ENCODE results near the gene TBC1D16.

The TBC1D16 gene

DNA sequence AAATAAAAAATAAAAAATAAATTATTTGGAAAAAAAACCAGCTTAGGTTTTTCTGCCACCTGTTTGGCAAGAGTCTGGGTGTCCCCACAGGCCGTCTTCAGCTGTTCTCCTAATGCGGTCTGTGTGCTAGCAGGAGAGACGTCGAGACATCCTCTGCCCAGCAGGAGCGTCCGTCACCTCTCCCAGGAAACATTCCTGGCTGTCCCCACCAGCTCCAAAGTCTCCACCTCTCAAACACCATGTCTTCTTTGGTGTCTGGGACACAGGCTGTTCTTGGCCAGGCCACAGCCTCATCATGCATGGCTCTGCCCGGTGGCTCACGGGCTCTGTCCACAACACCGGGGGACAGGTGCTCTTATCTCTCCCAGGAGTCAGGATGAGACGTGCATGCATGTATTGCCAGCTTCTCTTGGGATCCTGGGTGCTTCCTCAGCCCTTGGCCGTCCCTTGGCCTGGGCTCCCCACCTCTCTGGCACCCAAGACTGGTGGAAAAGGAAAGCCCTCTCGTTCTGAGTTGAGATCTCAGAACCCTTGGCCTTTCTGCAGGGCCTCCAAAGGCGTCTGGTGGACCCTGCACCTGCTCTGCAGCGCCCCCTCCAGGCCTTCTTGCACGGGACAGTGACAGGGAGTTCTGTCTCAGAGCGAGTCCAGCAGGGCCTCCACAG is 111.6 kb downstream of the TBC1D16 start:
- DNase-seq: peak; percentile 50 to 76 (median 56)

DNA sequence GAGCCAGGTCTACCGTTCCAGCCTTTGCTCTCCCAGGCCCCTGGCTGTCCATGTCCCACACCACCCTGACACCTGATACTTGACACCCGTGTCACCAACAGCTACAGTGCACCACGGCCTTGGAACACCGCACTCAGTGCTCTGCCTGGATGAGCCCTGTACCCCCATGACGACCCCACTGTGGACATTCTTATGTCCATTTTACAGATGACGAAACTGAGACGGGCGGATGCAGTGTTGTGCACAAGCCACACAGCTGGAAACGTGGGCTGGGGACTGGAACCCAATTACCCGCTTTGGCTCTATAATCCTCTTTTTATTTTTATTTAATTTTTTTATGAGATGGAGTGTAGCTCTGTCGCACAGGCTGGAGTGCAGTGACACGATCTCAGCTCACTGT is 112.9 kb downstream of the TBC1D16 start:
- no peak for DNase-seq

DNA sequence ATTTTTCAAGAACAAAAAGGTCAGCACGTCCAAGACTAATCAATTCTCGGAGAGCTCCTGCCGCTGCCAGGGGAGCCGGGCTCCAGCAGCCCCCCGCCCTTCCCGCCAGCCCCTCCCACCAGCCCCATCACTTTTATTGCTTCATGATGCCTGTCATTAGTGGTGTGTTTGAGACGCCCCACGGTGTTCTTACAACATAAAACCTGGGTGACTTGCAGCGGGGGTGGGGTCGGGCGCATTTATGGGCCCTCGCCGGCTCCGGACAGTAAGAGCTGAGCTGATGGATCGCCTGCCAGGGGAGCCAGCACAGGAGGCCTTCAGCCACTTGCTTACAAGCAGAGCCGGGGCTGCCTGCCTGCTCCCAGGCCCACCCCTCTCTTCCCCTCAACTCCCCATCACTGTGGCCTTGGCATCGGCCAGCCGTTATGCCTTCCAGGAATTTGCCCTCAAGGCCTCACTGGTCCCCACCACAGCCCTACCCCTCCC is 113.5 kb downstream of the TBC1D16 start:
- no peak for DNase-seq

DNA sequence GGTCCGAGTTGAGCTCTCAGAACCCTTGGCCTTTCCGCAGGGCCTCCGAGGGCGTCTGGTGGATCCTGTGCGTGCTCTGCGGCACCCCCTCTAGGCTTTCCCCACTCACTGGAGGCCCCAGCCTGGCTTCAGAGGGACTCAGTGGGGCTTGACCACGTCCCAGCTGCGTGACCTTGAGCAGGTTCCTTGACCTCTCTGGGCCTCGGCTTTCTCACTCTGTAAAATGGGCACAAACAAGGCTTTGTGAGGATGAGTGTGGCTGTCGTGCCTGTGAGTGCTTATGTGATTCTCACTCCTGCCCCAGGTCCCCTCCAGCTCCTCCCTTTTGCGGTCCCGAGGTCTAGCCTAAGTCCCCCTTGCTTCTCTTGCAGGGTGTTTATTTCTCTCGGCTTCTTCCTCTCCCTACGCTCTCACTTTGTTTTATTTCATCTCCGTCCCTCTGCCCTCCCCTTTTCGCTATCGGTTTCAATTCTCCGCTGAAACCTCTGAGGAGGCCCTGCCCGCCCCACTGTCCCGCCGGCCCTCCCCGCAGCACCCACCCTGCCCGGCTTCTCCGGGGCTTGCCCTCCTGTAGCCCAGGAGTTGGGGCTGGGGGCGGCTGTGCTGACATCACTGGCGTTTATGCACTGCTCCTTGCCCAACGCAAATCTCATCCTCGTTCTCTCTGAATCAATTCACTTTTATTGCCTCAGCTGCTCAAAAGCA is 114.1 kb downstream of the TBC1D16 start:
- DNase-seq: no peak

DNA sequence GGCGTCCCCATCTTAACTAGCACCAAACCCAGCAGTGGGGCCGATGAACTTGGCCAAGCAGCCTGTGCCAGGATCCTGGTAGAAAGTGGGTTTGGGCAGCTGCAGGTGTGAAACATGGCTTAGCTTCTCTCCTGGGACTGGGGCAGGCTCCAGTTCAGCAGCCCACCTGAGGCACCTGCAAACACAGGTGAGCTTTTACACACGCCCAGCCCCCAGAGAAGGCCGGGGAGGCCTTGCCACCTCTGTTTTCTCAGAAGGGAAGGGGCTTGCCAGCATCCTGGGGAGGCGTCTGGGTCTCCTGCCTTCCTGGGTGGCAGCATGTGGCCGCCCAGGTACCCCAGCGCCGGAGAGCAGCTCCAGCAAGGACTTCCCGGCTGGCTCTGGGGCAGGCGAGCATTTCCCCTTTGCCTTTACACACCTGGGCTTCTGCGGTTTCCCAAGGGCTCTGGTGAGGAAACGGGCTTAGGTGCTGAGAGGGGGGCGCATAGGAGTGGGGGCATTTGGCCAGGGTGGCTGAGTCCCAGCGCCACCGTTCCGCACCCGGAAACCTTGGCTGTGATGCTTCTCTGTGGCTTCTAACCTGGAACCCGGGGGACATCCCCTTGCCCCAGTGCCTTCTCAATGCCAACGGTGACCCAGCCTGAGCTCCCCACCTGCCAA is 114.8 kb downstream of the TBC1D16 start:
- DNase-seq: no peak

DNA sequence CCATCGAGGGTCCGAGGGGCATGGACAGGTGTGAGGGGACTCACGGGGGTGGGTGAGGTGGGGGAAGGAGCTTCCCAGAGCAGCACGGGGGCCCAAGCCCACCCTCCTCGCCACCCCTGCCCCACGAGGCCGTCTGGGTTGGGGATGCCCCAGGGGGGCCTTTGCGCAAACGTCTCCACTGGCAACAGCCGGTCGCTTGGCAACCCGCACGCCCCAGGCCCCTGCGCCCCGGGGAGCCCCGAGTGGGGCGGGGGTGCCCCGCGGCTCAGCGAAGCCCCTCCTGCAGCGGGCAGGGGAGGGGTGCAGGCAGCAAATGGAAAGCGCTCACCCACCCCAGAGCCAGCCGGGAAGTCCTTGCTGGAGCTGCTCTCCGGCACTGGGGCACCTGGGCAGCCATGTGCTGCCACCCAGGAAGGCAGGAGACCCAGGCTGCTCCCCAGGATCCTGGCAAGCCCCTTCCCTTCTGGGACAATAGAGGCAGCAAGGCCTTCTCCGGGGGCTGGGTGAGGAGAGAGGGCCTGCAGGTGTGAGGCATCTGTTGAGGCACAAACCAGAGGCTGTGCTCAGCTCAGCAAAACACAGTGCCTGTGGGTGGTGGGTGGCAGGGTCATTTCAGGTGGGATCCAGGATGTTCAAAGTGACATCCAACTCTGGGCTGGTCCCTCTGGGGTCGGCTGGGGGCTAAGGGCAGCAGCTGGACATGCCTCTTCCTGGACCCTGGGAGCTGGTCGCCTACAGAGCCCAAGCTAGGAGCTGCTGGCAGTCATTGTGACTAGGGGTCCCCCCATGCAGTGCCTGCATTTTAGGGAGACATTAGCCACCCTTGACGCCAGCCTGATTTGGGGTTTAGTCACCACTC is 115.6 kb downstream of the TBC1D16 start:
- no peak for DNase-seq

DNA sequence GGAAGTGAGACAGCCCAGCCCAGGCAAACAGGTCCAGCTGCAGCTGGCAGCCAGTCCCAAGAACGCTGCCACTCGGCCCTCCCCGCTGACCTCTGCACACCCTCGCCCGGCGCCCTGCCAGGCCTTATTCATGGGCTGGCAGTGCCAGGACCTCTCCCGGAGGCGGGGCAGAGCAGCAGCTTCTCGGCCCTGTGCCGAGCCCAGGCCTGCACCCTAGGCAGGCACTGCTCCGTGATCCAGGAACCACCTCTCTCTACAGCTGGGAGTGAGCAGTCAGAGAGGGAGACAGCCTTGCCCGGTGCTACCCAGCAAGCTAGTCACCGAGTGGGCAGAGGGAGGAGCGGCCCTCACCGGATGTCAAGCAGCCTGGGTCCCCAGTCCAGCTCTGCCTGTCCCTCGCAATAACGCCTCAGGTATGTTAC is 116.5 kb downstream of the TBC1D16 start:
- DNase-seq: no peak

DNA sequence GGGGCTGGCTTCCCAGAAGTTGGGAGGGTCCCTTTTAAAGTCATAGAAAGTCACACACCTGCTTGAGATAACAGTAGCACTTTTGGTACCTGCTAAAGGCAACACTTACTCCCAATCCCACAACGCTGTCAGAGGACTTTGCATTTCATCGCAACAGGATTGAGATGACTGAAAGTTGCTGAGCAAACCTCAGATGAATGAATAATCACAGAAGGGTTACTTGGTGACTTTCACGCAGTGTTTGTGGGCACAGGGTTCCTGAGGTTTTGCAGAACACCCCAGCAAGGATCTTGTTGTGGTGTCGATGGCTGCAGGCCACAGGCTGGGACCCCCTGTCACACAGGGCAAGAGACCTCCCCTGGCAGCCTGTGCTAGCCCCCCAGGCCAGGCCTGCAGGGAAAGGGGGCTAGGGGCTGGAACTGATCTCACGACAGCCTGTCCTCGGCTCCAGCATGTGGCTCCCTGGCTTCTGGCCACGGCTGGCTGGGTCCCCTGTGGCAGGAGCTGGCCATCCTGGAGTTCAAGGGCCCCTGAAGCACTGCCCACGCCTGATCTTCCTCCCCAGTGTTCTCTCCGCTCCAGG is 117.0 kb downstream of the TBC1D16 start:
- no peak for DNase-seq

DNA sequence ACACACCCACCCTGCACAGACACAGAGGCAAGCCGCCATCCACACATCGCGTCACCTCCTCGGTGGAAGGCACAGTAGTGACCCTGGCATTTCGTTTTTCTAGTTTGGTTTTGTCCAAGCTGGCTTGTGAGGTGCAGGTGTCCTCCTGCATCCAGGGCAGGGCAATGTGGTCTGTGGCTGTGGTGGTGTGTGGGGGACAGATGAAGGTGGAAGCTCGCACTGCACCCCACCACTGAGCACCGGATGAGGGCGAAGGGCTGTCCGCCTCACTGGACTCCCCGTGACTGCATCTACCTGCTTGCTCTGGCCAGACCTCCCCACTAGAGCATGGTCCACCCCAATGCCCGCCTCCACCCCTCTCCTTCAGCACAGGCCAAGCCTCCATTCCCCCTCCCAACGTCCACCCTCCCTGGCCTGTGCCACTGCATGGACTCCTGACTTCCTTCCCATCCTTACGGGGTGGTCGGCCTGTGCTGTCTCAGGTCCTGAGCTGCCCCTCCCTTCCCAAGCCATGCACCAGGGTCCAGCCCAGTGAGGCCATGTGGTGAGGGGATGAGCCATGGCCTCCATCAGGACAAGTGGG is 117.7 kb downstream of the TBC1D16 start:
- no peak for DNase-seq

DNA sequence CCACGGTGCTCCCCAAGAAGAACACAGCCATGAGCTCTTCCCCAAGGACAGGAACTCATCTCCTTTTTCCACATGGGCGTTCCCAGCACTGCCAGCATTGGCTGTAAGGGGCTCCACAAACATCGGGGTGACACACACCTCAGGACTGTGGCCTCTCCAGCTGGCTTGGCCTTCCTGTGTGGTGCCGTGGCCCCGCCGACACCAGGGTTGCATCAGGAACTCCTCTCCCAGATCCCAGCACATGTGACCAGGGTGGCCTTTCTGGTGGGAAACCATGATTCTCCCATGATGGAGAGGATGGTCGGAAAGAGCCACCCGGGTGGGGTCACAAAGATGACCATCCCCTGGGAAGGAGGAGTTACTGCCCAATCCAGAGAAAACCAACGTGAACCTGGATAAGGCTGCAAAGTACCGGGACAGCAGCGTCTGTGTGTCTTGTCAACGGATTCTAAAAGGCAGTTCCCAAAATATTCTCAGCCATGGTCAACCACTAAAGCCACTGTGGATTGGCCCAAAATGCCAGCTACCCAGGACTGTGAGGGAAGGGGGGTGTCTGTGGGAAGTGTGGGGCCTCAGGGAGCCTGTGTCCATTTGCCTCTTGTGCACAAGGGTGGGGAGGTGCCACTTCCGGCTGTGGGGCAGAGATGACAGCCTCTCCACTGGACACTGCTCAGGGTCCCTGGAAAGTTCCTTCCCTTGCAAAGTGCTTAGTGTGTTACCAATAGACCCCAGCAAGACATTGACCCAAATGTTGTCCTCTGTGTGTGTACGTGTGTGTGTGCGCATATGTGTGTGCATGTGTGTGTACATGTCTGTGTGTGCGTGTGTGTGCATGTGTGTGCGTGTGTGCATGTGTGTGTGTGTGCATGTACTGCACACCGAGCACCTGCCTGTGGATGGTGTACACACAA is 118.4 kb downstream of the TBC1D16 start:
- no peak for DNase-seq

DNA sequence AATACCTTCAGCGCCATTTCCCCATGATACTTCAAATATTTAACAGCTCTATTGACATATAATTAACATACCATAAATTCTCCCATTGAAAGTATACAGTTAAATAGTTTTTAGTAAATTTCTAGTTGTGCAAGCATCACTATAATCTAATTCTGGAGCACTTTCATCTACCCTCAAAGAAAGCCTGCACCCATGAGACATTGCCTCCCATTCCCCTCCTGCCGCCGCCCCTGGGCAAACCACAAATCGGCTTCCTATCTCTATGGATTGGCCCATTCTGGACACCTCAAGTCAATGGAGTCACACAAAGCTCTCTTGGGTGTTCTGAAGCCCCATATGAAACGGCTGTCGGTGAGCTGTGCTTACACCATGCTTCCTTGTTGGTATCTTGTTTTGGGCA is 119.2 kb downstream of the TBC1D16 start:
- DNase-seq: no peak

DNA sequence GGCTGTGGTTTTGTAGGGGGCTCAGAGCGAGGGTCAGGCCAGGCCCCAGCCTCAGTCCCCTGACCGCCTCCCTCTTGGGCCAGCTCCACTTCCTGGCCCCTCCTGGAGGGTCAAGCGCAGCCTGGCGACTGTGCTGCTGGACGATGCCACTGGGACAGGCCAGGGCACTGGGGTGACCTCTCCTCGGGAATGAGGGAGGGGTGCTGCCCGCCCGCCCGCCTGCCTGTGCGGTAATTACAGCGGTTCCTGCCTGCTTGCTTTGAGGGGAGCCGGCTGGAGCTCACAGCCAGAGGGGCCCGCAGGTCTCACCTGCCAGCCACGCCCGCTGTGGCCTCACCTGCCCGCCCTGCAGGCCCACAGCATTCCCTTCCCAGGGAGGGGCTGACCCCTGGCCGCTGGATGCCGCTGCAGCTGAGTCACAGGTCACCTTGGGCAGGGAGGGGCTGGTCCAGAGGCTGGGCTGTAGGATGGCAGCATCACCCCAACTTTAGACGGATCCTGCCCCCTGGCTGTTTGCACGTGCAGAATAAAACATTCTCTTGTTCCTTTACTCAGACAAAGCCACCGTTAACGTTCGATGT is 119.7 kb downstream of the TBC1D16 start:
- peak; percentile 43 to 57 (median 53) for DNase-seq

DNA sequence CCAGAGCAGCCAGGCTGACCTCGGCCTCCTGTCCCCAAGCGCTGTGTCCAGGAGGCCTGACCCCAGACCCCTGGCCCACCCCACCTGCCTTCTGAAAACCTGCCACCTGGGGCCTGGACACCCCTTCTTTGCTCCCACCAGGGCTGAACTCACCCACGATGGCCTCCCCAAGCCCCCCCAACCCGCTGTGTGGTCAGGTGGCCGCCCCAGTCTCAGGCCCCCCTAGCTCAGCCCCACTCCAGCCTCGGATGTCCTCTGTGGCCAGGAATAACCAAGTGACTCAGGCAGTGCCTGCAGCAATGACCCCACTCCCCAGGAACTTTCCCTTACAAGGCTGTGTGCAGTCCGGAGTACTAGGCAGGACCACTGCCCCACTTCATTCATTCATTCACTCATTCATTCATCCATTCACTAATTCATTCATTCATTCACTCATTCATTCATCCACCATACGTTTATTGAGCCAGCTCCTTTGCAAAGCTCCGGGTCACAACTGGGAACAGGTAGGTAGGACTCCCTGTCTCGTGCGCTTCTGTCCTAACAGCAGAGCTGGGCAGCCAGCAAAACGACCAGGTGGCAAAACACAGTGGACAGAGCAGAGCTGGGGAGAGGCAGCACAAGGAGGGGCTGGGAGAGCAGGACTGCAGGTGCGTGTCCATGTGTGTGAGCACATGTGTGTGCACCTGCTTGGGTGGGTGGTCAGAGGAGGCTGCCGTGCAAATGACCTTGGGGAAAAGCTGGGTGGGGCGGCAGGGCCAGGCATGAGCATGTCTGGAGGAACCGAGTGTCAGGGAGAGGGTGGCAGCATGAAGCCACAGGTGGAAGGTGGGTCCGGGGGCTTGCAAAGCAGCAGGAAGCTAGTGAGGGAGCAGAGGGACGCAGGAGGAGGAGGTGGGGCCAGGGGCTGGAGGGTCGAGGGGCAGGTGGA is 120.6 kb downstream of the TBC1D16 start:
- no peak for DNase-seq

DNA sequence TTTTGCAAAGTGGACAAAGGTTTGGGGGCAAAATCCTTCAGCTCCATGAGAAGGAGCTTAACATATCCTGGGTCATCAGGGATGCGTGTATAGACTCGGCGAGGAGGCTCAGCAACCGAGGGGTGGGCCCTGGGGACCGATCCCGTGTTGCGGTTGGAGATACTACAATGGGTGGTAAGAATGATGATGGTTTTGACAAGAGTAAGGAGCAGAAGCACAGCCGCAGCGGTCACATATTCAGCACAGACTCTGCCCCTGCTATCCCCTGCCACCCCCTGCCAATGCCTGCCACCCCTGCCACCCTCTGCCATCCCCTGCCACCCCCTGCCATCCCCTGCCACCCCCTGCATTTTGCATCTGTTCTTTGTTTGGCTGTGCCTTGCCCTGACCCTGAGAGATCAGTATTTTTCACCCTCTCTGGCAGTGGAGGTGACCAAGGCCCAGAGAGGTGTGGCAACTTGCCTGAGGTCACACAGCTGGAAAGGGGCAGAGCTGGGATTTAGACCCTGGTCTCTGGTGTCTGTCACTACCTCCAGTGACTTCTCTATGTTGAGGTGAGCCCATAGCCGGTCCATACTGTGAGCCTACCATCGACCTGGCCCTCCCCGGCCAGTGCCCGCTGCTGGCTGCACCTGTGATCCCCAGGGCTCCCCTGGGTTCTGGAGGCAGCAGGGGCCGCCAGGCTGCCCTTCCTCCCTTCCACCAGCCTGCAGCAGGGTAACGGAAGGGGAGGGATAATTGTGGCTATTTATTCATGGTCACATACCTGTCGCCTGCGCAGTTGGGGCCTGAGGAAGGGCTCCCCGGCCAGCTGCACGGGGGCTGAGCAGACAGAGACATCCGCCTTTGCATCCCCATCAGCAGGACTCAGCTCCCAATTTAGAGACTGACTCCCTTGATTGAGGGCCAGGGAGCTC is 121.5 kb downstream of the TBC1D16 start:
- no peak for DNase-seq

DNA sequence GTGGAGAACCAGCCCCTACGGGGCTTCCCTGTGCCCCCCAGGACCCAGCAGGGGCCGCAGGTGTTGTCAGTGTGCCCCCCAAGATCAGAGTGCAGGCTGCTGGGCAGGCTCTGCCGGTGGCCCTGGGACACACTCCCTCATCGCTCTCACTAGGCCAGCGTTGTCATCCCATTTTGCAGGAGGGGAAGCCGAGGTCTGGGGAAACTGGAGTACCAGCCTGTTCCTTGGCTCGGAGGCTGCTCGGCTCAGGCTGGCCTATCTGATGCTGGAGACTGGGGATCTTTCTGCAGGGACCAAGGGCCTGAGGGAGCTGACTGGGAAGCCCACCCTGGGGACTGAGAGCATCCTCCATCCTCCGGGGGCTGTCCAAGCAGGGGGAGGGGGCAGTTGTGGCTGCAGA is 122.2 kb downstream of the TBC1D16 start:
- DNase-seq: no peak

DNA sequence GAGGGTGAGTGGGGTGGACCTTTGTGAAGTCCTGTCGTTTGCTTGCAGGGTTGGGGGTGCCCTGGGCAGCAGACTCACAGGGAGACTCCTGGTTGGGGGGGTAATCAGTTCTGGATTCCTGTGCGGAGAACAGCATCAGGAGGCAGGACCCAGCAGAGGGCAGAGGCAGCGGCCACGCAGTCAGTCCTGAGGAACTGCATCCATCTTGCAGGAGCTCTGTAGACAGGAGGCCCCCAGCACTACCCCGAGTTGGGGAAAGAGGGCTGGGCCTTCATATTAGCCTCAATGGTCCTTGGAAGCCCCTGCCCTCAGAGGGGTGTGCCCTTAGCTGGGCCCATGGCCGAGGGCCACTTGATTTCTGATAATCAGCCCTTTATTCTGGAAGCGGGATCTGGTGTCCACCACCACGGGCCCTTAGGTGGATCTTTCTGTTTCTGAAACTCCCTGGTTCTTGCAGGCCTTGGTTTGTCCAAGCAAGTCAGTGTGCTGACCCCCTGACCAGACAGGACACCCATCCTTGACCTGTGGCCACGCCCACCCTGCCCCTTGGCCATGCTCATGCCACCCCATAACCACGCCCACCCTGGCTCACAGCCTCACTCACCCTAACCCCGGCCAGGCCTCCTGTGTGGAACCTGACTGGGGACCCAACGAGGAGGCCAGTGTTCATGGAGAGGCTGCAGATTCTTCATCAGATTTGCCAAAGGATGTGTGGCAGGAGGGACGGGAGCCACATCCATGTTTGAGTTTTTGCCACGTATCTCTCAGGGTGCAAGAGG is 122.9 kb downstream of the TBC1D16 start:
- DNase-seq: no peak
